Measurements from ENCODE around the gene PELI1. TPM values are rescaled to one million over a fixed set of nuclear protein-coding genes. Genes with fewer than 3 reads are reported as not detected.

The PELI1 gene
- total RNA-seq, 3 donors from 2014 or later, result 45.6 to 51.2 (median 48.9) TPM

- ATAC-seq, result no peak
- no peaks in the 10 kb centered on the region for H3K9me3 ChIP-seq
- H3K36me3 ChIP-seq (ENCODE audit: low read depth), result no peaks in the 10 kb centered on the region
- H3K4me1 ChIP-seq (ENCODE audit: low read depth), result no peaks in the 10 kb centered on the region
- intact Hi-C loops (cut with DNase I, micrococcal nuclease), result no loop called here
- DNase-seq, result no peak
- TF ChIP-seq CTCF (IDR thresholded peaks at IDR 0.05), result no peak
- H3K4me3 ChIP-seq, result no peak overlapping the region
These were observed 29.2 kb upstream of the PELI1 start for GRCh38 chr2:64173156-64174135.

- DNase-seq (no peak), ATAC-seq (no peak)
- Histone ChIP-seq H3K36me3 (ENCODE audit: low read depth) (no peaks in the 10 kb centered on the region), H3K9me3 (no peaks in the 10 kb centered on the region), H3K4me1 (ENCODE audit: low read depth) (no peaks in the 10 kb centered on the region), H3K4me3 (no peak overlapping the region)
- intact Hi-C loops (cut with DNase I, micrococcal nuclease), result no loop called here
- no peak for TF ChIP-seq CTCF (IDR thresholded peaks at IDR 0.05)
These were observed 24.5 kb upstream of the PELI1 start for GRCh38 chr2:64168756-64169155.

- H3K9me3 ChIP-seq, result no peaks in the 10 kb centered on the region
- no peaks in the 10 kb centered on the region for H3K4me1 ChIP-seq (ENCODE audit: low read depth)
- DNase-seq, result no peak
- H3K4me3 ChIP-seq, result no peak overlapping the region
- intact Hi-C loops (cut with DNase I, micrococcal nuclease), result no loop called here
- no peaks in the 10 kb centered on the region for H3K36me3 ChIP-seq (ENCODE audit: low read depth)
- TF ChIP-seq CTCF (IDR thresholded peaks at IDR 0.05), result no peak
- ATAC-seq, result no peak
These were observed 24.0 kb upstream of the PELI1 start for GRCh38 chr2:64168201-64168600.

- no peaks in the 10 kb centered on the region for H3K9me3 ChIP-seq
- DNase-seq, result no peak
- no peak overlapping the region for H3K4me3 ChIP-seq
- no peaks in the 10 kb centered on the region for H3K4me1 ChIP-seq (ENCODE audit: low read depth)
- intact Hi-C loops (cut with DNase I, micrococcal nuclease), result no loop called here
- TF ChIP-seq CTCF (IDR thresholded peaks at IDR 0.05), result no peak
- no peak for ATAC-seq
- H3K36me3 ChIP-seq (ENCODE audit: low read depth), result no peaks in the 10 kb centered on the region
These were observed 22.6 kb upstream of the PELI1 start for GRCh38 chr2:64166637-64167420.

- no peaks in the 10 kb centered on the region for H3K36me3 ChIP-seq (ENCODE audit: low read depth)
- H3K4me1 ChIP-seq (ENCODE audit: low read depth), result no peaks in the 10 kb centered on the region
- intact Hi-C loops (cut with DNase I, micrococcal nuclease), result no loop called here
- H3K4me3 ChIP-seq, result no peak overlapping the region
- no peaks in the 10 kb centered on the region for H3K9me3 ChIP-seq
- no peak for DNase-seq
- no peak for TF ChIP-seq CTCF (IDR thresholded peaks at IDR 0.05)
- no peak for ATAC-seq
These were observed 22.0 kb upstream of the PELI1 start for GRCh38 chr2:64166212-64166611.
